Testis (tissue), 2 donors: ENCODE results near the gene ZNF423.

Experiments
- CTCF ChIP-seq, 3 experiments: fragments of 450-650 bp in 2 of 3; fragments of 200-600 bp in 1 of 3; sonication (generic) in 1 of 3; IDR thresholded peaks; one replicate each; pipeline ENCODE4 v1.5.1; 2016 to 2019; ENCODE audit warnings: antibody characterized with exemption in 3 of 3, mild to moderate bottlenecking in 2 of 3, moderate library complexity in 1 of 3
- POLR2A ChIP-seq: fragments of 450-650 bp; IDR thresholded peaks from one replicate; pipeline ENCODE4 v1.6.1; 2017; ENCODE audit warnings: antibody characterized with exemption, mild to moderate bottlenecking, moderate library complexity

GRCh38 chr16:49621241-49622083, 234.4 kb downstream of the ZNF423 start:
- TF ChIP-seq CTCF (IDR thresholded peaks at IDR 0.05) (no peak), POLR2A (no peak)
